Measurements from ENCODE around the gene DLX5. TPM values are rescaled to one million over a fixed set of nuclear protein-coding genes. Genes with fewer than 3 reads are reported as not detected.

DLX5 gene
- total RNA-seq, 4 donors from 2014 or later = 0.66 TPM; not detected in 3

GRCh38 chr7:97011536-97012364, 12.9 kb downstream of the DLX5 start:
- TF ChIP-seq CTCF (IDR thresholded peaks at IDR 0.05; ENCODE audit: low read depth) = no peak

- TF ChIP-seq CTCF (IDR thresholded peaks at IDR 0.05; ENCODE audit: low read depth) = no peak
Observed at GRCh38 chr7:97011104-97011503, 13.5 kb downstream of the DLX5 start.

- TF ChIP-seq CTCF (IDR thresholded peaks at IDR 0.05; ENCODE audit: low read depth) = no peak
Observed at GRCh38 chr7:97009753-97010732, 14.6 kb downstream of the DLX5 start.

- no peak for TF ChIP-seq CTCF (IDR thresholded peaks at IDR 0.05; ENCODE audit: low read depth)
Observed at GRCh38 chr7:97008275-97008917, 16.2 kb downstream of the DLX5 start.

GRCh38 chr7:97007583-97007861, 17.1 kb downstream of the DLX5 start:
- no peak for TF ChIP-seq CTCF (IDR thresholded peaks at IDR 0.05; ENCODE audit: low read depth)

GRCh38 chr7:97006816-97007582, 17.6 kb downstream of the DLX5 start:
- TF ChIP-seq CTCF (IDR thresholded peaks at IDR 0.05; ENCODE audit: low read depth) = no peak

Data from subcutaneous adipose tissue (tissue), 4 donors.